Measurements from ENCODE around the gene GLI3.

The GLI3 gene

DNA sequence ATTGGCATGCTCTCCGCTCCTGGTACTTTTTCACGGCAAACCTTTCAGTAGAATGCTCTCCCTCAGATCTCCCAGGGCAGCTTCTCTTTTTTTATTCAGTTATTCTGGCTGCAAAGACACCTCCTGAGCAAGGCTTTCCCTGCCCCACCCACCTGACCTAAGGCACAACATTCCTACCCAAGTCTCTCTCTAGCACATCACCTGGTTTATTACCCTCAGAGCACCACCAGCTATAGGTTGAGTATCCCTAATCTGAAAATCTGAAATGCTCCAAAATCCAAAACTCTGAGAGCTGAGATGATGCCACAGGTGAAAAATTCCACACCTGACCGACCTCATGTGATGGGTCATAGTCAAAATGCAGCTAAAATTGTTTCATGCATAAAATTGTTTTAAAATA is 99.6 kb downstream of the GLI3 start:
- FAIRE-seq = no peak

DNA sequence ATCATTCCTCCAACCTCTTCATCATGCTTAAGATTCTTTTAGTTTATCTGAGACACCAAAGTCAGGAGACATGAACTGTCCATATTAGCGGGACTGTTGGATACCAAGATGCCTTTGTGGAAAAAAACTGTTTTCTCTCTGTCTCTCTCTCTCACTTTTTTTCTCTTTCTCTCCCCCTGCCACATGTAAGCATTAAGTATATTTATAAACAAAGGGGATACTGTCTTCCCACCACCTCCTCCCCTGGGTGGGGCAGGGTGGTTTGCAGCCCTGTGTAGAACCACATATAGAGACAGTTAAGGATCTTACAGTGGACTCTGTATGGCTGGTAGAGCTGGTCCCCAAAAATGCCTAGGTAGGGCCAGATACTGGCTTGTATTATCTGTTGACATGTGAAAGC is 101.3 kb downstream of the GLI3 start:
- FAIRE-seq = no peak

DNA sequence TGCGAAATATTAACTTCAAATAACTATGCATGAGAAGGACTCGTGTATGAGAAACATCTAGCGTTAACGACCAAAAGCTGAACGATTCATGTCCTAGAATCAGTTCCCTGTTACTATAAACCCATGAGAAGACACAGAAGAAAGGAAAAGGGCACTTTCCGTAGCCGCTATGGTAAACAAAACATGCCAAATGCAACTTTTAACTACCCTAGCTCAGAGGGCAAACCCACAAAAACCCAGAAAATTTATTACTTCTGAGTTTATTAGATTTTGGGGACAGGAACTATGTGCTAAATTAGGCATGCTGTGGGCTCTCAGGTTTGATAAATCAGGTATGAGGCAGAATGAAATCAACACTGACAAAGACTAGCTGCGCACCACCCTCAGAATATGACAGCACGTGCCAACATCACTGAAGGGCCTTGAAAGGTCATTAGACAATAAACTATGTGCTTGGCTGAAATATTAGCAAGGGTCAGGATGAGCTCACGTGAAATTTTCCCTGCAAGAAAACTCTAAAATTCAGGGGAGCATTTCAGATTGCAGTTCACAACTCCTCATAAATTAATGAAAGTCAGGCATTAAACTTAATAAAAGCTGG is 102.6 kb downstream of the GLI3 start:
- FAIRE-seq = no peak

DNA sequence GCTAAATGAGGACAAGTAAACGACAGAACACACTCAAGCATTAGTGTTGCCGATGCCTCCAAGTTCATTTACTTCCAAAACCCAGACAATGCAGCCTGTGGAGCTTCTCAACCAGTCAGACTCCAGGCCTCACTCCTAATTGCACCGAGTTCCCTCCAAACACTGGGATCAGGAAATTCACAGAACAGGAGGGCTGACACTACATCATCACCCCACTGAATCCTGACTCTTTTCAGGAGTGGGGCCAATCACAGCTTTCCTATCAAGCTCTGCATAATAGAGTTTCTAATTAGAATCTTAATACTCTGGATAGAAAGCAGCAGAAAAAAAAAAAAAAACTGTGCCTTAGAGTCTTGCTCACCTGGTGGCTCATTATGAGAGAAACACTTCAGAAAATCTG is 103.7 kb downstream of the GLI3 start:
- no peak for FAIRE-seq

DNA sequence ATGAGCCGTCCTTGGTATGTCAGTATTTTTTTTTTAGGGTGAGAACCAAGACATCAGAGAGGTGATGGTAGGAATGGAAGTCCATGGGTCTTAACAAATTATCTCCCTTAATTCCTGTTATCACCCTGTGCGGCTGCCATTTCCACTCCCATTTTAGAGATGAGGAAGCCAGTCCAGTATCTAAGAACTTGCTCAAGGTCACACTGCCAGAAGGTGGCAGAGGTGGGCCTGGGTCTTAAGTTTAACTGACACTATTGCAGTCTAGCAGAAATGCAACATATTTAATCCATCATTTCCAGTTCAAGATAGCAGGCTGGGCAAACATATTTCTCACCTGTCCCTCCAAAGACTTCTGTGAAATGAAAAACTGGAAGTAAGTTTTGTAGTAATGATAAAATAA is 108.3 kb downstream of the GLI3 start:
- FAIRE-seq = no peak

DNA sequence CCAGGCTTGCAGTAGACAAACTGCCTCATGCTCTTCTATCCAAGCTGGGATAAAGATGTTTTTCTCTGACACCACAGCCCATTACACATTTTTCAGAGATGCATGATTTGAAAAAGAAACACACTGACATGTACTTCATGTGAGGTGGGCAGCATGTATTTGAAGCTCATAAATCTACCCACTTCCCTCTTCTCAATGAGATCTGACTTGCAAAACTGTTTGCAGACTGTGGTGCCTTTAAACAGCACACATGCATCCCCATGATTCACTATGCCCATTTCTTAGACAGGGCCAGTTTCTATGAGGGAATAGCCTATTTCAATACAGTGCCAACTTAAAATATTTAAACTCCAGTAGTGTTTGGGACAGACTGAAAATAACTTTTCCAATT is 109.8 kb downstream of the GLI3 start:
- no peak for FAIRE-seq

DNA sequence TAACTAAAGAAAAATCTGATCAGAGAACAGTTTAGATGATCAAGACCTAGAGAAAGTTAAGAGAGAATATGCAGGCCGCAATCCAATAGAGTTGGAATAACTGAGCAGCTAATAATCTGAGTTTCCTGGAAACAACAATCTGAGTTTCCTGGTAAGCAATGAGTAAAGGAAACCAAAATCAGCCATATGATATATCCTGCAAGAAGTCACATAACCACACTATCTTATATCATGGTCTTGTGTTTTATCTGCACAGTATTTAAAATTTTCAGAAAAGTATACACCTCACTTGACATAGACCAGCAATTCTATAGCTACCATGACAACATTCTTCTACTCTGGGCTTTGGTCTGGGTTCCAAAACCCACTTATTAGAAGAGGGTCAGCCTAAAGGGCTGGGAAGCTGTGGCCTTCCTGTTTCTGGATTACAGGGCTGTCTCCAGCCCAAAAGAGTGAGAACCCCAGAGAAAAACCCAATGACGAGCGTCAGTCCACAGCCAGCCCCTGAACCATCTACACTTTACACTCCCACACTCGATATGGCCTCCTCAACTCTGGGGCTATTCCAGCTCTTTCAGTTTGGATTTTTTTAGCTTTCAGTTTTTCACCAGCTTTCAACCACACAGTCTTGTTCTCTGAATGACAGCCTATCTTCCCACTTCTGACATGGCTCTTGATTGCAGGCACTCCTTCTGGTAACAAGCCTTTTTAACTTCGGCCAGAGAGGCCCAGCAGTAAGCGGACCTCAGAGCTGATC is 110.4 kb downstream of the GLI3 start:
- FAIRE-seq = no peak

DNA sequence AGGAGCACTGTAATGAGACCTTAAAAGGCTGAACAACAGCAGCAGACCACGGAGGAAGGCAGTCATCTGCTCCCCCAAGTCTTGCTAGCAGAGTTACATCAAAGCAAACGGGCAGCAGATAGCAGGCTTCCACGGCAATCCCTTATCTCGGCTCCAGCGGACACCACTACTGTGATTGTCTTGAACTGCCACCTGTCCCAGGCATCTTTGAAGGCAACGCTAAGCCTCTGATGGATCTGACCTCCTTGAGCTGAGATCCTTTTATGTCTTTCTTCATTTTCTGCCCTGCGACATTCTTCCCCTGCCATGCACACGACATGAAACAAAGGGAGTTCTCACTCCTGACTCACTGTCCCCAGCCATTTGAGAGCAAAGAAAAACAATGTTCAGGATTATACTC is 111.7 kb downstream of the GLI3 start:
- FAIRE-seq = no peak

DNA sequence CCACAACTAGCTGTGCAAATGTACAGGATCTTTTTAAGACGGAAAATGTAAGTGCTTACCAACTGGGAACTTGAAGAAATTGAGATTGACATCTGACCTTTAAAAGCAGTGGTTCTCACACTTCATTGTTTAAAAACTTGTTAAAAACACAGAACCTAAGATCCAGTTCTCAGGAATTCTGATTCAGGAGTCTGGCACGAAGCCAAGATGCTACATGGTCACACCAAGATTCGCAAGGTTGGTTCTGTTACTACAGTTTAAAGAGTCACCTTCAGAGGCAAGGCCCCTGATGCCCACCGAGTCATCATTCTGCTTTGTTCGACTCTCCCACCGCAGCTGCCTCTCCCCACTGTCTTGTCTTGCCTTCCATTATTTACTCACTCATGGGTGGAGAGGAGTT is 113.3 kb downstream of the GLI3 start:
- FAIRE-seq = no peak

DNA sequence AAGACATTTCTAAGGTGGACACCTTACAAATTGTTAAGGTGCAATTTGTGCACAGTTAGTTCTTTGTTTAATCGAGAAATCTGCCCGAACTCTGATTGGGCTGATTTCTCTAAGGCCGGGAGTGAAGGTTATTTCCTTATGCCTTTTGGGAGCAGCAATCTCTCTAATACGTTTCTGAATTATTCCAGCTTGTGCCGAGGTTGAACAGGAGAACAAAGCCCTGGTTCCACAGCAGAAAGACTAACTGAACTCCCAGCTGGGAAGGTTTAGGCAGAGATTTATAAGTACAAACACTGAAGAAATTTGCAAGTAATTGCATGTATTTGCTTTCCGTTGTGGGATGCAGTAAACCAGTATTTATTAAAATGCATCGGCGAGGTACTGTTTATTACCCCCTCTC is 116.8 kb downstream of the GLI3 start:
- no peak for FAIRE-seq

DNA sequence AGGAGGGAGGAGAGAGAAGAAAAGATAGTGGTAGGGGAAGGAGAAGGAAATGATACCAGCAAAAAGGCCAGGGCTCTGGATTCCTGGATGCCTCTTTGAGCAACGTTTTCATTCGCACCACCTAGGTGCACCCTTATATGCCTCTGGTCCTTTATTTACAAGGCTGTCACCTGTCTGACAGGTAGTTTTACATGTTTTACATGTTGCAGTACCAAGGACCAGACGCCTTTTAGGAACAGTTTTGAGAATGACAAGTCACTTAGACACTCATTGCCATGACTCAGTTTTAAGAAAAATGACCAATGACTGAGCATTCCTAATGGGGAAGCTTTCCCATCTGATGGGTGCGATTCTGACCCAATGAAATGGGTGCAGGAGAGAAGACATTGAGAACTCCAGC is 119.8 kb downstream of the GLI3 start:
- no peak for FAIRE-seq

DNA sequence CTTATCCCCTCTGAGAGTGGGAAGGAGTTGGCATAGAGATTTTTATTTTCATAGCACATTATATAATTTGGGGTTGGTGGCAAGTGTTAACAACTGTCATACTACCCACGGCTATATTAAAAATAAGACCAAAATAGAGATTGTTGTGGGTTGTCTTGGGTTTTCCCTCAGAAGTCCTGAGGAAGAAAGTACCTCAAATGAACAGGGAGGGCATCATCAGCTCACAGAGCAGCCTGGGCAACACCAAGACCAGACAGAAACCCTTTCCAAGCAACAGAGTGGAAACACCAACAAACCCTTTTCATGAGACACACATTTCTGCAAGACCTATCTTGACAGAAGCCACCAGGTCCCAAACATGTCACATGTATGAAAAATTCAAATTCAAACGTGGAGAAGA is 121.2 kb downstream of the GLI3 start:
- FAIRE-seq = no peak

DNA sequence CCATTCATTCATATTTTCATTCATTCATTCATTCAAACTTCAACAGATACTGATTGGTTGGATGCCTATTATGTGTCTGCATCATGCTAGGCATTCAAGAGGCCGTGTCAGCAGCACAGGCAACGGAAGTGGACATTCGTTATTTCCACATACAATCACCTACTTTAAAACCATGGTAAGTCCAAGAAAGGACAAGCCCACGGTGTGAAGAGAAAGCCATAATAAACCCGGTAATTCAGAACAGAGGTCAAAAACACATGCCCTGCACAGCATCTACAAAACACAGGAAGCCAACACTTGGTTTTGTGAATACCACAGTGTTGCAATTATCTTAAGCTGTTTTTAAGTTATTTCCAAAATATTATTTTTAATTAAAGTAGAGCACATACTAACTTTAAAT is 126.7 kb downstream of the GLI3 start:
- FAIRE-seq = no peak

DNA sequence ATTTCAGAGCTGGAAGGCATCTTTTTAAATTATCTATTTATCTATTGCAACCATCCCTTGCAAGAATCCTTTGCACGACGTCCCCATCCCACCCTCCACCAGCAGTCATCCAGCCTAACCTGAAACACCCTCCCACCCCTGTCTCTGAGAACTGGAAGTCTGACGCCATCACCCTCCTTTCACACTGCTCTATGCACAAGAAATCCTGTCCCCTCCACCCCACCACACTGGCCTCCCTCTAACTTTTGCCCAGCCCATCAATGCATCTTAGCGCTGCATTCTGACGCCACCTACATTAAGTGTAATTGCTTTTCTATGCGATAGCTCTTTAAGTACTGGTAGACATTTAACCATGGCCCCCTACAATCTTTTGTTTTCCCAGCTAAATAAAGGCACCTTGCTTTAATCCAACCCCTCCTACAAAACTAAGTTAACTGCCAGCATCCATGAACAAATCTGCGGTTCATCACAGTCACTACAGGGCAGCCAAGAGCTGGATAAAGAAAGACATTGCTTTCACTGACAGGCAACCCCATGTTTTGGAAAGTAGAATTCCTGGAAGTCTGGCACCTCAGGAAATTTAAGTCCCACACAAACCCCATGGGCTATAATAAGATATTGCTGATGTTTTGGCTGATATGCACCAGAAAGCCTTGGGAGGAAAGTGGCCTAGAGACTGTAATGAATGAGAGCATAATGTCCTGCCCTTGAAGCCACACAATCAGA is 128.0 kb downstream of the GLI3 start:
- no peak for FAIRE-seq

DNA sequence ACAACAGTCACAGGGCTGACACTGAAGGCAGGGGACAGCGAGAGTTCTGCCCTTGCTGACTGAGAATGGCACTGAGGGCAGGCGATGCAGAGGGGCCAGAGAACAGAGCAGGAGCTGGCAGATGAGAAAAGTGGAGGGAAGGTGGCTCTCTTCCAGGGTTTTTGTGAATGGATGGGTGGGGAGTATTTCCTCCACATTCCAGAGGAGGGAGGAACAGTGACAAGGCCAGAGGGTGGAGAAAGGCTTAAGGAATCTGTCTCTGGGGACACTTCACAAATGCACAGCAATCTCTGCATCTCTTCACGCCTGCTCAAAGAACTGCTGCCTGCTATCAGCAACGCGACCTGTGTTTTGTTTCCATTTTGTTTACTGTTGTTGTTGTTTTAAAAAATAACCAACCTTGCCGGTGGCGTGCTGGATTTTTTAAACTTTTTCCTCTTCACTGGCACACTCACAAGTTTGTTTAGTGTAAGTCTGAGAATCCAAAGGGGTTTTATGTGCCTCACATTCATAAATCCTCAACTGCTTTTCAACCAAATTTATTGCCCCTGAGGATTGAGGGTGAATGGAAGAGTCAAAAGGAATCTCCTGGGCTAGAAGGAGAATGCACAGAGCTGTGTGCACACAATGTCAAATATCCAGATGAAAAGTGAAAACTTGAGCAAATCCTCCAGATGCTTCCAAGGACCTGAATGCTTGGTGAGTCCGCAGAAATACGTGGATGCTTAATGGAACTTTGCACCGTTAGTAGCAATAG is 129.3 kb downstream of the GLI3 start:
- FAIRE-seq = no peak

DNA sequence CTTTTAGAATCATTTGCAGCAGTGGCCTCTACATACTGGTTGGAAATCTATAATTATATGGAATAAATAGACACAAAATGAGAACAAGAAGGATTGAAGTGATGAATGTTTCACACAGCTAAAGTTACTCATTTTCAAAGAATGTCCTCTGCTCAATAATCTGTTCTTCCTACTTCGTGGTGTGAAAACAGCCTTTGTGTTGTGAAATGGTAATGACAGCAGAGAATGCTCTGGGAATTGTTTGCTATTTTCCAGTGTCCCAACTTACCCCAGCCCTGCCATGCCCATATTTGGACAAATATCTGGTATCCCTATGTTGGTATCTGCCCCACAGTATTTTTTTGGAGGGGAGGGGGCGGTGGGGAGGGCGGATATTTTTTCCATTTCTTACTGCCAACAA is 130.4 kb downstream of the GLI3 start:
- FAIRE-seq = no peak

DNA sequence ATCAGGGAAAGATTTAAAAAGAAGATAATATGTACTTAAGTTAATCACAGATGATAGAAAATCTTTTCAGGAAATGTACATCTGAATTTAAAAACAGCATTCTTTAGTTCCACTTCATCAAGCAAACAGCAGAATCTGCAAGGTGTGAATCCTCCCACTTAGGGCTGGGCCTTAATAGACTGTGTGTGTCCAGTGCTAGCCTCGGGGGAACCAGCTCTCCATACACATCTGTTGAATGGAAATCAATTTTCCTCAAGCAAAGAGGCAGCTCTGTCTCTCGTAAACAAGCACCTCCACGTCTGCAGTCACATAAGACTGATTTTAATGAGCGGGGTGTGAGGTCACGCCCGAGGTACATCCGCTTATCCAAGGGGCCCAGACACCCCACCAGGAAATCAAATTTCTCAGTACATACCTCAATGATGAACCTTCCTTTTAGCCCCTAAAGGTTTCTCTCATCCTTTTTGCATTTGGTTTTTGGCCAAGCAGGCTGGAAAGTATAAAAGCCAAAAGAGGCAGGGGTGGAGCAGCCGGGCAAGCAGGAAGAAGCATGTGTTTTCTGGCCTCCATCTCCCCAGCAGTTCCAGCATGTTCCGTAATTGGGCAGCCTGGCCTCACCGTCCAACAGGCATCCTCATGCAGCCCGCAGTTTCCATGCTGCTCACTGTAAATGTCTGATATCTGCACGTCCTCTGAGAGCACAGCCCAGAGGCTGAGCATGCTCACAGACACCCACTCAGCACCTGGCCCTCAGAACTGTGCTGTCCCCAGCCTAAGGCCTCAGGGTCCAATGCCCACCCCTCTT is 131.3 kb downstream of the GLI3 start:
- FAIRE-seq = no peak

DNA sequence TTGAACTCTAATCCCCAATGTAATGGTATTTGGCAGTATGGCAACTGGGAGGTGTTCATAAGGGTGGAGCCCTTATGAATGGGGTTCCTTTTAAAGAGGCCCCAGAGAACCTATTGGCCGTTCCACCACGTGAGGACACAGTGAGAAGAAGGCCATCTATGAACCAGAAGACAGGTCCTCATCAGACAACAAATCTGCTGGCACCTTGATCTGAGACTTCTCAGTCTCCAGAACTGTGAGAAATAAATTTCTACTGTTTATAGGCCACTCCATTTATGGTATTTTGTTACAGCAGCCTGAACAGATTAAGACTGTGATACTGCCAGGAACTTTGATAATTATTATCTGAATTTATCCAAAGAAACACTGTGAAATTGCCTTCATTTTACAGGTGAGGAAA is 132.3 kb downstream of the GLI3 start:
- FAIRE-seq = no peak

DNA sequence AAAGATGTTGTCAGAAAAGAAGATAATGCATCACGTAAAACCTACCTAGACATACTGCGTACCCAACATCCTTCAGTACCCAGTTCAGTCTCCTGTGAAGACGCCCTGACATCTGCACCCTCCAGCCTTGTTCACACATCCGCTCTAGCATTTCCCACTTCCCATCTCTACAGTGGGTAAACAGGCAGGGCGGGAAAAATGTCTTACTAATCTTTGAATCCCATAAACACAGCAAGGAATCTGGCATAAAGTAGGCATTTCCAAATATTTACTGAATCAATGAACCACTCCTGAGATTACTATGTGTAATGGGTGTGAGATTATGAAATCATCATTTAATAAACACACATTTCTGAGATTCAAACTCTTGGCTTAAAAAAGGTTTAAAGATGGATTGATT is 132.8 kb downstream of the GLI3 start:
- FAIRE-seq = no peak

DNA sequence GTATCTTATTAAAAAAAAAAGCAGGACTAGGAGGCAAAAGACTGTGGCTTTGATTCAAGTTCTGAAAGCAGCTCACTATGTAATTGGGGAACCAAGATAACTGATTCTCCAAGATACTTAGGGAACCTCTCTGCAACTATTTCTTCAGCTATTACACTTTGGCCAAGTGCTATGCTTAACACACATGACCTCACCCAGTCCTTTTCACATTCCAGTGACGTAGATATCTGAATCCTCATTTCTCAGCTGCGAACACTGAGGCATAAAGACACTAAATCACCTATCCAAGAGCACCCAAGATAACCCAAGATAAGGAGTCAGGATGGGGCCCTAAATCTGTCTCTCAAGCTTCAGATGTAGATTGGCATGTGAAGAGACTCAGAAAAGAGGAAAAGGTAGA is 133.6 kb downstream of the GLI3 start:
- no peak for FAIRE-seq

DNA sequence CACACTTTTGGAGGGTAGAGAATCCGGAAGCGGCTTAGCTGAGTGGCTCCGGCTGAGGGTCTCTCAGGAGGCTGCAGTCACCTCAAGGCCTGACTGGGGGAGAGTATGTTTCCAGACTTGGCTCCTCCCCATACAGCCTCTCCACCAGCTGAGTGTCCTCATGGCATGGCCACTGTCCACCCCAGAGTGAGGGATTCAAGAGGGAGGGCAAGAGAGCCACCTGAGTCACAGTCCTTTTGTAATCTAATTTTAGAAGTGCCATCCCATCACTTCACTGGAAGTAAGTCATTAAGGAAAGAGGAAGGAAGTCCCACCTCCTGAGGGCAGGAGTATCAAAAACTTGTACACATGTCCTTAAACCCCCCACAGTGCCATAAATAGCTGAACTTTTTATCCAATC is 134.0 kb downstream of the GLI3 start:
- FAIRE-seq = no peak

DNA sequence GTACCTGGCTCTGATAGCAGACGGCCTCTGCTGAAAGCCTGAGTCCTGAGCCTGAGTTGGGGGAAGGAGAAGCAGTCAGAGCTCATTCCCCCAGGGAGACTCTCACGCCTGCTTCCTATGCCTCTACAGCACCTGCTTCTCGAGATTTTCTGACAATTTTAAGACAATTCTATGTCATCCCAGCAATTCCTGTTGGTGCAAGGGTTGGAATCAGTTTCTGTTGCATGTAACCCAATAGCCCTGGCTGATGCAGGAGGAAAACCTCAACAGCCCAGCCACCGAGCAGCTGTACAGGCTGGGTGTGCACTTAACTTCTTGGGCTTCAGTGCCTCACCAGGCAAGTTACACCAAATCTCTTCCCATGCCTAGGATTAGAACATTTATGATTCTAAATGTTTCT is 134.7 kb downstream of the GLI3 start:
- FAIRE-seq = no peak

DNA sequence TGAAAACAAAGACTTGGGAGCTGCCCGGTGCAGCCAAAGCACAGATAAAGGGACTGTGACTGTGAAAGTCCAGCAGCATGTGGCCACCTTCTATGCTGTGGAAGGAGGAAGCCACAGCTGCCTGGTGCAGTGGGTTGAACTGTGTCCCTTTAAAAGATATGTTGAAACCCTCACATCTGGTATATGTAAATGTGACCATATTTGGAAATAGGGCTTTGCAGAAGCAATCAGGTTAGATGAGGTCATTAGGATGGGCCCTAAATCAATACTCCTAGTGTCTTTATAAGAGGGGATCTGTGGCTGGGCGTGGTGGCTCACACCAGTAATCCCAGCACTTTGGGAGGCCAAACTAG is 136.9 kb downstream of the GLI3 start:
- FAIRE-seq = no peak

All from endometrium (tissue), 2 donors.